Hepatocyte (in vitro differentiated cells): ENCODE data around the gene PLEKHA7.

ENCODE experiments used
- EZH2phosphoT487 ChIP-seq: fragments of 200-600 bp; sonication (generic); IDR thresholded peaks from one replicate; pipeline ENCODE4 v1.6.1; 2018; ENCODE audit warnings: antibody characterized with exemption, mild to moderate bottlenecking, low read depth, moderate library complexity; ENCODE audit not compliant: unreplicated experiment, severe bottlenecking
- TF ChIP-seq, protein P1 (sequence below): fragments of 200-600 bp; sonication (generic); IDR thresholded peaks from 2 replicates; pipeline ENCODE4 v1.5.1; 2016; ENCODE audit warnings: antibody characterized with exemption, mild to moderate bottlenecking; ENCODE audit not compliant: poor library complexity

- TF ChIP-seq, protein P1, sequence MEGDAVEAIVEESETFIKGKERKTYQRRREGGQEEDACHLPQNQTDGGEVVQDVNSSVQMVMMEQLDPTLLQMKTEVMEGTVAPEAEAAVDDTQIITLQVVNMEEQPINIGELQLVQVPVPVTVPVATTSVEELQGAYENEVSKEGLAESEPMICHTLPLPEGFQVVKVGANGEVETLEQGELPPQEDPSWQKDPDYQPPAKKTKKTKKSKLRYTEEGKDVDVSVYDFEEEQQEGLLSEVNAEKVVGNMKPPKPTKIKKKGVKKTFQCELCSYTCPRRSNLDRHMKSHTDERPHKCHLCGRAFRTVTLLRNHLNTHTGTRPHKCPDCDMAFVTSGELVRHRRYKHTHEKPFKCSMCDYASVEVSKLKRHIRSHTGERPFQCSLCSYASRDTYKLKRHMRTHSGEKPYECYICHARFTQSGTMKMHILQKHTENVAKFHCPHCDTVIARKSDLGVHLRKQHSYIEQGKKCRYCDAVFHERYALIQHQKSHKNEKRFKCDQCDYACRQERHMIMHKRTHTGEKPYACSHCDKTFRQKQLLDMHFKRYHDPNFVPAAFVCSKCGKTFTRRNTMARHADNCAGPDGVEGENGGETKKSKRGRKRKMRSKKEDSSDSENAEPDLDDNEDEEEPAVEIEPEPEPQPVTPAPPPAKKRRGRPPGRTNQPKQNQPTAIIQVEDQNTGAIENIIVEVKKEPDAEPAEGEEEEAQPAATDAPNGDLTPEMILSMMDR = no peak
- no peak for TF ChIP-seq EZH2phosphoT487
Observed at GRCh38 chr11:16832193-16832539, 182.0 kb downstream of the PLEKHA7 start.
